Activated CD4-positive, alpha-beta T cell treated with anti-CD3 and anti-CD28 coated beads for 36 hours (primary cell): Measurements from ENCODE around the gene DMRTA1. TPM values are rescaled to one million over a fixed set of nuclear protein-coding genes. Genes with fewer than 3 reads are reported as not detected.
"Not testable (repeated sequence)": the region's sequence is repeated elsewhere in the genome, so short reads cannot be mapped to it uniquely, and the experiment has no call there.

Source experiments
- ATAC-seq: fragments of 200-7000 bp; cut with Tn5 transposase; one replicate; pipeline ENCODE4 v1.10.0; 2021; ENCODE audit warnings: mild to moderate bottlenecking, moderate library complexity
- CTCF ChIA-PET: fragments of 350-600 bp; sonication (Branson Sonifier 250); formaldehyde crosslinking; loops from one replicate; lab custom pipeline; 2021; ENCODE audit warnings: antibody characterized with exemption; lab: Charles Lee
- POLR2A ChIA-PET: fragments of 350-600 bp; sonication (Branson Sonifier 250); formaldehyde crosslinking; loops from one replicate; lab custom pipeline; 2021; ENCODE audit warnings: antibody characterized with exemption, inconsistent platforms; lab: Charles Lee
- DNase-seq: peaks from one replicate; pipeline ENCODE4 v3.0.0-alpha.2; 2020
- H3K27ac Mint-ChIP-seq: one replicate; pipeline ENCODE4 v1.8.0; 2021; ENCODE audit warnings: mixed read lengths
- H3K27me3 Mint-ChIP-seq: one replicate; pipeline ENCODE4 v1.8.0; 2021; ENCODE audit warnings: mixed read lengths
- H3K36me3 Mint-ChIP-seq: one replicate; pipeline ENCODE4 v1.8.0; 2021; ENCODE audit warnings: low read depth, mixed read lengths
- H3K4me1 Mint-ChIP-seq: one replicate; pipeline ENCODE4 v1.8.0; 2021; ENCODE audit warnings: mixed read lengths
- H3K4me3 Mint-ChIP-seq: one replicate; pipeline ENCODE4 v1.8.0; 2021; ENCODE audit warnings: mild to moderate bottlenecking, moderate library complexity, mixed read lengths
- H3K9me3 Mint-ChIP-seq: one replicate; pipeline ENCODE4 v1.8.0; 2021; ENCODE audit warnings: low read depth, mixed read lengths
- intact Hi-C, 2 experiments: fragments of 100-400 bp; cut with DNase I in 1 of 2; cut with micrococcal nuclease in 1 of 2; formaldehyde crosslinking; loops; one replicate each; pipeline versions ENCODE4 v1.14.2 to v1.15.1; 2022 to 2024; cut with DNase I, micrococcal nuclease
- total RNA-seq, 2 experiments: library from RNA; stranded (reverse); gene quantifications; one replicate each; pipeline ENCODE4 v1.2.3, GENCODE V29; 2021

The DMRTA1 gene
- total RNA-seq, 2 experiments from 2014 or later = not detected

- DNase-seq = peak; percentile 23
These were observed 23.4 kb downstream of the DMRTA1 start for GRCh38 chr9:22469928-22470544.

GRCh38 chr9:22481566-22481965 lies 34.9 kb downstream of the DMRTA1 start:
- DNase-seq (no peak), ATAC-seq (no peak)
- Mint-ChIP-seq H3K27ac (no peak overlapping the region), H3K36me3 (no peaks in the 10 kb centered on the region), H3K9me3 (peaks cover 3% of the 10 kb centered on the region), H3K4me1 (no peaks in the 10 kb centered on the region), H3K27me3 (no peaks in the 10 kb centered on the region), H3K4me3 (no peak overlapping the region)
- ChIA-PET POLR2A (no interaction called here), CTCF (no interaction called here)
- intact Hi-C loops = no loop called here

More at GRCh38 chr9:22469928-22470544, 23.4 kb downstream of the DMRTA1 start:
- CTCF ChIA-PET = interaction anchor here (1.1 kb wide), 1 partner anchor 73 kb away, joined by 3 read pairs; no protein-coding TSS in a partner anchor
- peak; percentile 47 for ATAC-seq
- POLR2A ChIA-PET = no interaction called here
- H3K36me3 Mint-ChIP-seq = no peaks in the 10 kb centered on the region
- intact Hi-C loops = no loop called here
- no peak overlapping the region for H3K27ac Mint-ChIP-seq
- H3K9me3 Mint-ChIP-seq = no peaks in the 10 kb centered on the region
- no peaks in the 10 kb centered on the region for H3K4me1 Mint-ChIP-seq
- H3K27me3 Mint-ChIP-seq = no peaks in the 10 kb centered on the region
- H3K4me3 Mint-ChIP-seq = no peak overlapping the region

GRCh38 chr9:22483528-22484070 lies 37.0 kb downstream of the DMRTA1 start:
- no peak overlapping the region for H3K27ac Mint-ChIP-seq
- no peak overlapping the region for H3K4me3 Mint-ChIP-seq
- DNase-seq (no peak), ATAC-seq (no peak)
- ChIA-PET CTCF (interaction anchor here (0.9 kb wide), 1 partner anchor 237 kb away, joined by 3 read pairs; no protein-coding TSS in a partner anchor), POLR2A (interaction anchor here (0.7 kb wide), 1 partner anchor 135 kb away, joined by 3 read pairs; no protein-coding TSS in a partner anchor)
- H3K36me3 Mint-ChIP-seq = no peaks in the 10 kb centered on the region
- H3K4me1 Mint-ChIP-seq = no peaks in the 10 kb centered on the region
- peaks cover 3% of the 10 kb centered on the region for H3K9me3 Mint-ChIP-seq
- no peaks in the 10 kb centered on the region for H3K27me3 Mint-ChIP-seq
- intact Hi-C loops = no loop called here

- H3K9me3 Mint-ChIP-seq, POLR2A ChIA-PET, ATAC-seq, H3K27me3 Mint-ChIP-seq, H3K27ac Mint-ChIP-seq, H3K4me3 Mint-ChIP-seq, intact Hi-C loops, H3K36me3 Mint-ChIP-seq, DNase-seq, H3K4me1 Mint-ChIP-seq, CTCF ChIA-PET: not testable (repeated sequence)
These were observed 49.6 kb downstream of the DMRTA1 start for GRCh38 chr9:22496197-22496596.
